ENCODE measurements around the gene PLEKHB1. TPM values are rescaled to one million over a fixed set of nuclear protein-coding genes. Genes with fewer than 3 reads are reported as not detected.

Gene PLEKHB1
- total RNA-seq, 1 experiment from 2014 or later, result 22.9 TPM

- H3K4me1 ChIP-seq (ENCODE audit: control insufficient read depth in 1 of 2, insufficient read depth in 2 of 2, low read length in 2 of 2), result peaks cover 20 to 32% of the 10 kb centered on the region in 2 experiments
- POLR2A ChIA-PET, result interaction anchor here (2.2 kb wide), 1 partner anchor 23 kb away, joined by 5 read pairs; no protein-coding TSS in a partner anchor
- DNase-seq (ENCODE audit: low read depth, low spot score) (no peak), ATAC-seq (no peak)
- TF ChIP-seq, protein P1, sequence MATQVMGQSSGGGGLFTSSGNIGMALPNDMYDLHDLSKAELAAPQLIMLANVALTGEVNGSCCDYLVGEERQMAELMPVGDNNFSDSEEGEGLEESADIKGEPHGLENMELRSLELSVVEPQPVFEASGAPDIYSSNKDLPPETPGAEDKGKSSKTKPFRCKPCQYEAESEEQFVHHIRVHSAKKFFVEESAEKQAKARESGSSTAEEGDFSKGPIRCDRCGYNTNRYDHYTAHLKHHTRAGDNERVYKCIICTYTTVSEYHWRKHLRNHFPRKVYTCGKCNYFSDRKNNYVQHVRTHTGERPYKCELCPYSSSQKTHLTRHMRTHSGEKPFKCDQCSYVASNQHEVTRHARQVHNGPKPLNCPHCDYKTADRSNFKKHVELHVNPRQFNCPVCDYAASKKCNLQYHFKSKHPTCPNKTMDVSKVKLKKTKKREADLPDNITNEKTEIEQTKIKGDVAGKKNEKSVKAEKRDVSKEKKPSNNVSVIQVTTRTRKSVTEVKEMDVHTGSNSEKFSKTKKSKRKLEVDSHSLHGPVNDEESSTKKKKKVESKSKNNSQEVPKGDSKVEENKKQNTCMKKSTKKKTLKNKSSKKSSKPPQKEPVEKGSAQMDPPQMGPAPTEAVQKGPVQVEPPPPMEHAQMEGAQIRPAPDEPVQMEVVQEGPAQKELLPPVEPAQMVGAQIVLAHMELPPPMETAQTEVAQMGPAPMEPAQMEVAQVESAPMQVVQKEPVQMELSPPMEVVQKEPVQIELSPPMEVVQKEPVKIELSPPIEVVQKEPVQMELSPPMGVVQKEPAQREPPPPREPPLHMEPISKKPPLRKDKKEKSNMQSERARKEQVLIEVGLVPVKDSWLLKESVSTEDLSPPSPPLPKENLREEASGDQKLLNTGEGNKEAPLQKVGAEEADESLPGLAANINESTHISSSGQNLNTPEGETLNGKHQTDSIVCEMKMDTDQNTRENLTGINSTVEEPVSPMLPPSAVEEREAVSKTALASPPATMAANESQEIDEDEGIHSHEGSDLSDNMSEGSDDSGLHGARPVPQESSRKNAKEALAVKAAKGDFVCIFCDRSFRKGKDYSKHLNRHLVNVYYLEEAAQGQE (IDR thresholded peaks at IDR 0.05; ENCODE audit: low read depth), result no peak
- no peak for TF ChIP-seq POLR2A (IDR thresholded peaks at IDR 0.05; ENCODE audit: borderline replicate concordance, extremely low read depth, insufficient read depth, insufficient read length)
- H3K4me2 ChIP-seq (ENCODE audit: low read length), result no peak overlapping the region
- CTCF ChIA-PET, result interaction anchor here (1.9 kb wide), 1 partner anchor 23 kb away, joined by 4 read pairs; no protein-coding TSS in a partner anchor
- RAD21 ChIA-PET (ENCODE audit: low non-redundant PET in 1 of 2, low total read pairs in 2 of 2, uncharacterized antibody in 2 of 2, unreplicated experiment in 2 of 2), result interaction anchor here in 1 of 2 experiments (1.8 kb wide), 1 partner anchor 23 kb away, joined by 5 read pairs; no protein-coding TSS in a partner anchor
- H3K36me3 ChIP-seq (ENCODE audit: control insufficient read depth in 1 of 2, insufficient read depth in 2 of 2, low read length in 2 of 2), result no peaks in the 10 kb centered on the region
- H4K20me1 ChIP-seq (ENCODE audit: insufficient read depth), result no peaks in the 10 kb centered on the region
- H3K79me2 ChIP-seq (ENCODE audit: insufficient read depth, low read length), result no peaks in the 10 kb centered on the region
- H3K4me3 ChIP-seq (replicated peaks in 1 of 2; ENCODE audit: low read depth in 1 of 2, low read length in 2 of 2), result no peak overlapping the region
- H3K27ac ChIP-seq (ENCODE audit: low read depth, low read length), result no peak overlapping the region
- no peaks in the 10 kb centered on the region for H3K27me3 ChIP-seq (ENCODE audit: insufficient read depth, low read length)
- no peak overlapping the region for H3K9ac ChIP-seq (ENCODE audit: low read length)
- intact Hi-C loops (cut with micrococcal nuclease), result no loop called here
- no peak overlapping the region for H2AFZ ChIP-seq (ENCODE audit: low read depth, low read length, poor library complexity, severe bottlenecking)
- H3K9me2 ChIP-seq (ENCODE audit: insufficient read depth), result no peaks in the 10 kb centered on the region
- no peaks in the 10 kb centered on the region for H3K9me3 ChIP-seq (ENCODE audit: control insufficient read depth in 1 of 2, insufficient read depth in 1 of 2, low read depth in 1 of 2, low read length in 2 of 2)
- BruUV-seq (replicated peaks), result no TSS peak
Measured at GRCh38 chr11:73648571-73649046, 2.2 kb downstream of the PLEKHB1 start.

DNA sequence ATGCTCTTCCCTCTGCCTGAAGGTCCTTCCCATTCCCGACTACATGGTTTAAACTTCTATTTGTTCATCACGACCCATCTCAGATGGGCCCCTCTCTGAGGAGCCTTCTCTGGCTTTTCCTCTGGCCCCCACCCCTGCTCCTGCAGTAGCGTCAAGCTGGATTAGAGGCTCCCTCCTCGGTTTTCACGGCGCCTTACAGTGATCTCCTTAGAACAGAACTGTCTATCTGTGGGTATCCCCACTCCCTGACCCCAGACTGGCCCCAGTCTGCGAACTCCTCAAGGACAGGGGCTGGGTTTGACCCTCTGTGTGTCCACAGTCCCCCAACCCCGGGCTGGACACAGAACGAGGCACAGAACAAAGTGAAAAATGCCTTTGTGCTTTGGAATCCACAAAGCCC lies 2.8 kb downstream of the PLEKHB1 start:
- CTCF ChIA-PET, result interaction anchor here (1.9 kb wide), 1 partner anchor 24 kb away, joined by 4 read pairs; no protein-coding TSS in a partner anchor
- intact Hi-C loops (cut with micrococcal nuclease), result no loop called here
- no peak overlapping the region for H3K27ac ChIP-seq (ENCODE audit: low read depth, low read length)
- TF ChIP-seq ATF3 (IDR thresholded peaks at IDR 0.05), result no peak
- no peak for TF ChIP-seq TCF7L2 (IDR thresholded peaks at IDR 0.05; ENCODE audit: borderline replicate concordance, extremely low read depth, insufficient read depth, insufficient read length)
- no peak for TF ChIP-seq ZFX (IDR thresholded peaks at IDR 0.05)
- TF ChIP-seq ZNF274 (IDR thresholded peaks at IDR 0.05; ENCODE audit: low read depth, low read length), result no peak
- TF ChIP-seq FOSL1 (IDR thresholded peaks at IDR 0.05; ENCODE audit: low read depth), result no peak
- no peak for TF ChIP-seq SRF (IDR thresholded peaks at IDR 0.05; ENCODE audit: low read depth)
- TF ChIP-seq POLR2A (IDR thresholded peaks at IDR 0.05; ENCODE audit: borderline replicate concordance, extremely low read depth, insufficient read depth, insufficient read length), result no peak
- no peak for TF ChIP-seq YY1 (IDR thresholded peaks at IDR 0.05; ENCODE audit: extremely low read depth, insufficient replicate concordance, low read depth, low read length)
- no peak for TF ChIP-seq CTCF (IDR thresholded peaks at IDR 0.05 in 2 of 3, conservative IDR thresholded peaks at IDR 0.05 in 1 of 3; ENCODE audit: borderline replicate concordance in 1 of 3, insufficient read depth in 1 of 3, low read depth in 2 of 3, low read length in 2 of 3)
- TF ChIP-seq CEBPB (IDR thresholded peaks at IDR 0.05; ENCODE audit: low read depth), result no peak

More for the DNA sequence above, 2.8 kb downstream of the PLEKHB1 start:
- no peaks in the 10 kb centered on the region for H4K20me1 ChIP-seq (ENCODE audit: insufficient read depth)
- ChIA-PET POLR2A (no interaction called here), RAD21 (ENCODE audit: low non-redundant PET in 1 of 2, low total read pairs in 2 of 2, uncharacterized antibody in 2 of 2, unreplicated experiment in 2 of 2) (no interaction called here)
- H2AFZ ChIP-seq (ENCODE audit: low read depth, low read length, poor library complexity, severe bottlenecking), result no peak overlapping the region
- DNase-seq (ENCODE audit: low read depth, low spot score) (no peak), ATAC-seq (no peak)
- H3K4me3 ChIP-seq (replicated peaks in 1 of 2; ENCODE audit: low read depth in 1 of 2, low read length in 2 of 2), result no peak overlapping the region
- H3K4me1 ChIP-seq (ENCODE audit: control insufficient read depth in 1 of 2, insufficient read depth in 2 of 2, low read length in 2 of 2), result peaks cover 20 to 32% of the 10 kb centered on the region in 2 experiments
- H3K36me3 ChIP-seq (ENCODE audit: control insufficient read depth in 1 of 2, insufficient read depth in 2 of 2, low read length in 2 of 2), result no peaks in the 10 kb centered on the region
- no TSS peak for BruUV-seq (replicated peaks)
- H3K4me2 ChIP-seq (ENCODE audit: low read length), result no peak overlapping the region
- no peaks in the 10 kb centered on the region for H3K9me3 ChIP-seq (ENCODE audit: control insufficient read depth in 1 of 2, insufficient read depth in 1 of 2, low read depth in 1 of 2, low read length in 2 of 2)
- no peaks in the 10 kb centered on the region for H3K27me3 ChIP-seq (ENCODE audit: insufficient read depth, low read length)
- H3K79me2 ChIP-seq (ENCODE audit: insufficient read depth, low read length), result no peaks in the 10 kb centered on the region
- H3K9ac ChIP-seq (ENCODE audit: low read length), result no peak overlapping the region
- H3K9me2 ChIP-seq (ENCODE audit: insufficient read depth), result no peaks in the 10 kb centered on the region

All from HCT116 (cell line).